Spleen (tissue), 7 donors: Measurements from ENCODE around the gene ZNRF4.

ENCODE experiments used
- POLR2A ChIP-seq, 3 donors: fragments of 450-650 bp; IDR thresholded peaks; one replicate each; pipeline ENCODE4 v1.5.1; 2017; ENCODE audit warnings: antibody characterized with exemption in 3 of 3, mild to moderate bottlenecking in 1 of 3
- POLR2AphosphoS5 ChIP-seq, 3 donors: sonication (generic); formaldehyde crosslinking; IDR thresholded peaks; one replicate each; pipeline ENCODE4 v1.5.1; 2017; ENCODE audit warnings: antibody characterized with exemption in 3 of 3
- TF ChIP-seq, protein P1 (sequence below), 11 experiments: fragments of 200-600 bp in 7 of 11; fragments of 450-650 bp in 4 of 11; sonication (generic) in 4 of 11; IDR thresholded peaks in 8 of 11; conservative IDR thresholded peaks in 3 of 11; 1 replicate in 7 of 11; 2 replicates in 4 of 11; pipeline versions ENCODE4 v1.4.0 to v1.8.0; 2016 to 2021; ENCODE audit warnings: antibody characterized with exemption in 11 of 11, inconsistent platforms in 4 of 11, mild to moderate bottlenecking in 1 of 11
- donor health status: DM: no; HTN: no; CAD: no; lungs with moderate emphysema.
- donor health status: DM: no; HTN: no; CAD: no.
- donor health status: DM: no; HTN: no; CAD: no.

DNA sequence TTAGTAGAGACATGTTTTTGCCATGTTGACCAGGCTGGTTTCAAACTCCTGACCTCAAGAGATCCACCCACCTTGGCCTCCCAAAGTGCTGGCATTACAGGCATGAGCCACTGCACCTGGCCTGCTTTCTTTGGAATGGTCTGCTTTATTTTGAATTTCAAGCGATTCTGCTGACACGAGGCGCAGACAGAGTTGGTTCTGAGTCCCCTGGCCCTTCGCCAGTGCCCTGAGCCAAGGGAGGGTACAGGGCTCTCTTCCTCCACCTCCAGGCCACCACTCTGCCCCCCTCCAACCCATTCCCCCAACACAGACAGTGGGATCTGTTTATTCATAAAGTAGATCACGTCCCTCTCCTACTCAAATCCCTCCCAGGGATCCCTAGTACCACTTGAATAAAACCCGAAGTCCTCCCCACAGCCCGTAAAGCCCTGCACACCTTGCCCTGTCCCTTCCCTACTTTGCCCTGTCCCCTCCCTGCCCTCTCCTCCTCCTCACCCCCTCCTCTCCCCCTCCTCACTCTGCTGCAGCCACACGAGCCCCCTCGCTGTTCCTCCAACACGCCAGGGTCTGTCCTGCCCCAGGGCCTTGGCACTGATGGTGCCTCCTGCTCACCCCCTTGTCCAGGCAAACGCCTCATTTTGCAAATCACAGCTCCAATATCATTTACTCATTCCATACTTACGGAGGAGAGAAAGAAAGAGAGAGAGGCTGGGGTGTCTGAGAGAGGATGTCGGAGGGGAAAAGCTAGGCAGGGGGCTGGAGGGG is 22.4 kb downstream of the ZNRF4 start:
- TF ChIP-seq, protein P1, sequence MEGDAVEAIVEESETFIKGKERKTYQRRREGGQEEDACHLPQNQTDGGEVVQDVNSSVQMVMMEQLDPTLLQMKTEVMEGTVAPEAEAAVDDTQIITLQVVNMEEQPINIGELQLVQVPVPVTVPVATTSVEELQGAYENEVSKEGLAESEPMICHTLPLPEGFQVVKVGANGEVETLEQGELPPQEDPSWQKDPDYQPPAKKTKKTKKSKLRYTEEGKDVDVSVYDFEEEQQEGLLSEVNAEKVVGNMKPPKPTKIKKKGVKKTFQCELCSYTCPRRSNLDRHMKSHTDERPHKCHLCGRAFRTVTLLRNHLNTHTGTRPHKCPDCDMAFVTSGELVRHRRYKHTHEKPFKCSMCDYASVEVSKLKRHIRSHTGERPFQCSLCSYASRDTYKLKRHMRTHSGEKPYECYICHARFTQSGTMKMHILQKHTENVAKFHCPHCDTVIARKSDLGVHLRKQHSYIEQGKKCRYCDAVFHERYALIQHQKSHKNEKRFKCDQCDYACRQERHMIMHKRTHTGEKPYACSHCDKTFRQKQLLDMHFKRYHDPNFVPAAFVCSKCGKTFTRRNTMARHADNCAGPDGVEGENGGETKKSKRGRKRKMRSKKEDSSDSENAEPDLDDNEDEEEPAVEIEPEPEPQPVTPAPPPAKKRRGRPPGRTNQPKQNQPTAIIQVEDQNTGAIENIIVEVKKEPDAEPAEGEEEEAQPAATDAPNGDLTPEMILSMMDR (IDR thresholded peaks at IDR 0.05 in 8 of 11, conservative IDR thresholded peaks at IDR 0.05 in 3 of 11): no peak
- TF ChIP-seq POLR2AphosphoS5 (IDR thresholded peaks at IDR 0.05): no peak
- no peak for TF ChIP-seq POLR2A (IDR thresholded peaks at IDR 0.05)
